Measurements from ENCODE around the gene TEKTIP1.
A peak's percentile ranks its signal among the peaks of the same experiment; 100 is the strongest.

The TEKTIP1 gene

GRCh38 chr19:3538965-3539755 lies at the start of gene TEKTIP1:
TEKTIP1 (plus strand) TSS chr19:3539174; CDS start chr19:3539178, 4 bp downstream.
- no peak for DNase-seq (ENCODE audit: low spot score)

GRCh38 chr19:3491396-3492119 lies 47.4 kb upstream of the TEKTIP1 start:
- no peak for DNase-seq (ENCODE audit: low spot score)

GRCh38 chr19:3492131-3492839 lies 46.7 kb upstream of the TEKTIP1 start:
- no peak for DNase-seq (ENCODE audit: low spot score)

- DNase-seq (ENCODE audit: low spot score): no peak
Observed at GRCh38 chr19:3492919-3493318, 46.1 kb upstream of the TEKTIP1 start.

GRCh38 chr19:3493651-3494050 lies 45.3 kb upstream of the TEKTIP1 start:
- DNase-seq (ENCODE audit: low spot score): no peak

GRCh38 chr19:3494051-3494450 lies 44.9 kb upstream of the TEKTIP1 start:
- no peak for DNase-seq (ENCODE audit: low spot score)

GRCh38 chr19:3494559-3494958 lies 44.4 kb upstream of the TEKTIP1 start:
- no peak for DNase-seq (ENCODE audit: low spot score)

- DNase-seq (ENCODE audit: low spot score): no peak
Observed at GRCh38 chr19:3496392-3497273, 42.3 kb upstream of the TEKTIP1 start.

GRCh38 chr19:3497757-3498520 lies 41.0 kb upstream of the TEKTIP1 start:
- DNase-seq (ENCODE audit: low spot score): no peak

- no peak for DNase-seq (ENCODE audit: low spot score)
Observed at GRCh38 chr19:3499738-3500428, 39.1 kb upstream of the TEKTIP1 start.

GRCh38 chr19:3500429-3501101 lies 38.4 kb upstream of the TEKTIP1 start, which contains the start of gene DOHH:
DOHH (minus strand) TSS chr19:3500674; CDS start chr19:3496814, 3,860 bp downstream.
- peak; percentile 98 for DNase-seq (ENCODE audit: low spot score)

- DNase-seq (ENCODE audit: low spot score): no peak
Observed at GRCh38 chr19:3501780-3502179, 37.2 kb upstream of the TEKTIP1 start.

GRCh38 chr19:3503036-3503572 lies 35.9 kb upstream of the TEKTIP1 start:
- DNase-seq (ENCODE audit: low spot score): no peak

- DNase-seq (ENCODE audit: low spot score): peak; percentile 30
Observed at GRCh38 chr19:3504735-3505134, 34.2 kb upstream of the TEKTIP1 start.

- DNase-seq (ENCODE audit: low spot score): peak; percentile 99
Observed at GRCh38 chr19:3505598-3506383, 33.2 kb upstream of the TEKTIP1 start, which contains the start of gene FZR1. FZR1 (plus strand) TSS chr19:3506311; CDS start chr19:3522990, 16,679 bp downstream.

GRCh38 chr19:3506384-3507340 lies 32.3 kb upstream of the TEKTIP1 start:
- peak; percentile 34 for DNase-seq (ENCODE audit: low spot score)

Data from NAMALWA (cell line).